ENCODE results near the gene FXR2. TPM values are rescaled to one million over a fixed set of nuclear protein-coding genes. Genes with fewer than 3 reads are reported as not detected.

FXR2 gene
- total RNA-seq, 1 experiment from 2014 or later = 35.1 TPM

- ChIA-PET CTCF (interaction anchor here (0.6 to 4.3 kb wide), 6 partner anchors 8 to 125 kb away, joined by 3 to 36 read pairs (median 7); partner anchors contain the start of genes SOX15, TP53 and WRAP53), POLR2A (interaction anchor here (0.6 to 2.6 kb wide), 3 partner anchors 11 to 108 kb away, joined by 4 to 17 read pairs (median 12); partner anchors contain the start of genes SOX15, TP53 and WRAP53)
- ATAC-seq = peak; percentile 50
- no peaks in the 10 kb centered on the region for H3K27me3 Mint-ChIP-seq (ENCODE audit: low read depth)
- peak within 1 kb of the TSS; percentile 96 for H3K27ac Mint-ChIP-seq
- peaks cover 64% of the 10 kb centered on the region for H3K4me1 Mint-ChIP-seq
- DNase-seq (ENCODE audit: low spot score) = no peak
- peaks cover 49% of the 10 kb centered on the region for H3K36me3 Mint-ChIP-seq
- H3K4me3 Mint-ChIP-seq = no peak within 1 kb of the TSS
- no peaks in the 10 kb centered on the region for H3K9me3 Mint-ChIP-seq
- TF ChIP-seq RELA (CRISPR knock-in tag; IDR thresholded peaks at IDR 0.05; ENCODE audit: borderline replicate concordance) (peak; percentile 87; the same call in 1 of the 2 replicates), SOX15 (CRISPR knock-in tag; IDR thresholded peaks at IDR 0.05) (no peak), ZNF138 (CRISPR knock-in tag; conservative IDR thresholded peaks at IDR 0.05) (0 out of 2 replicates have a peak, but pooled peaks have one; percentile 42), CBFB (CRISPR knock-in tag; IDR thresholded peaks at IDR 0.05; ENCODE audit: low read depth) (peak; percentile 72; the same call in 1 of the 2 replicates), GRHL2 (CRISPR knock-in tag; IDR thresholded peaks at IDR 0.05; ENCODE audit: insufficient replicate concordance, severe bottlenecking) (no peak), USF1 (CRISPR knock-in tag; IDR thresholded peaks at IDR 0.05) (no peak), JAZF1 (CRISPR knock-in tag; IDR thresholded peaks at IDR 0.05) (no peak), NR3C1 (CRISPR knock-in tag; conservative IDR thresholded peaks at IDR 0.05; ENCODE audit: low read depth) (no peak), ZNF281 (CRISPR knock-in tag; IDR thresholded peaks at IDR 0.05) (0 out of 2 replicates have a peak, but pooled peaks have one; percentile 46), ATF1 (CRISPR knock-in tag; IDR thresholded peaks at IDR 0.05) (peak; percentile 31; the same call in 1 of the 2 replicates), ZBTB21 (CRISPR knock-in tag; IDR thresholded peaks at IDR 0.05; ENCODE audit: borderline replicate concordance) (0 out of 2 replicates have a peak, but pooled peaks have one; percentile 60), OVOL2 (CRISPR knock-in tag; IDR thresholded peaks at IDR 0.05; ENCODE audit: borderline replicate concordance) (no peak), NR2C2 (CRISPR knock-in tag; IDR thresholded peaks at IDR 0.05) (no peak), ATF3 (CRISPR knock-in tag; conservative IDR thresholded peaks at IDR 0.05) (0 out of 2 replicates have a peak, but pooled peaks have one; percentile 9), ZNF671 (CRISPR knock-in tag; IDR thresholded peaks at IDR 0.05) (peak; percentile 97), EMX1 (CRISPR knock-in tag; IDR thresholded peaks at IDR 0.05) (peak; percentile 98), SP1 (CRISPR knock-in tag; conservative IDR thresholded peaks at IDR 0.05) (peak; percentile 25; the same call in 1 of the 2 replicates), NR1H2 (CRISPR knock-in tag; IDR thresholded peaks at IDR 0.05) (no peak), NFATC4 (CRISPR knock-in tag; IDR thresholded peaks at IDR 0.05) (peak; percentile 95)
- TF ChIP-seq, protein P1, sequence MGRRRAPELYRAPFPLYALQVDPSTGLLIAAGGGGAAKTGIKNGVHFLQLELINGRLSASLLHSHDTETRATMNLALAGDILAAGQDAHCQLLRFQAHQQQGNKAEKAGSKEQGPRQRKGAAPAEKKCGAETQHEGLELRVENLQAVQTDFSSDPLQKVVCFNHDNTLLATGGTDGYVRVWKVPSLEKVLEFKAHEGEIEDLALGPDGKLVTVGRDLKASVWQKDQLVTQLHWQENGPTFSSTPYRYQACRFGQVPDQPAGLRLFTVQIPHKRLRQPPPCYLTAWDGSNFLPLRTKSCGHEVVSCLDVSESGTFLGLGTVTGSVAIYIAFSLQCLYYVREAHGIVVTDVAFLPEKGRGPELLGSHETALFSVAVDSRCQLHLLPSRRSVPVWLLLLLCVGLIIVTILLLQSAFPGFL (CRISPR knock-in tag; IDR thresholded peaks at IDR 0.05; ENCODE audit: borderline replicate concordance) = peak; percentile 91
- TF ChIP-seq, protein P2, sequence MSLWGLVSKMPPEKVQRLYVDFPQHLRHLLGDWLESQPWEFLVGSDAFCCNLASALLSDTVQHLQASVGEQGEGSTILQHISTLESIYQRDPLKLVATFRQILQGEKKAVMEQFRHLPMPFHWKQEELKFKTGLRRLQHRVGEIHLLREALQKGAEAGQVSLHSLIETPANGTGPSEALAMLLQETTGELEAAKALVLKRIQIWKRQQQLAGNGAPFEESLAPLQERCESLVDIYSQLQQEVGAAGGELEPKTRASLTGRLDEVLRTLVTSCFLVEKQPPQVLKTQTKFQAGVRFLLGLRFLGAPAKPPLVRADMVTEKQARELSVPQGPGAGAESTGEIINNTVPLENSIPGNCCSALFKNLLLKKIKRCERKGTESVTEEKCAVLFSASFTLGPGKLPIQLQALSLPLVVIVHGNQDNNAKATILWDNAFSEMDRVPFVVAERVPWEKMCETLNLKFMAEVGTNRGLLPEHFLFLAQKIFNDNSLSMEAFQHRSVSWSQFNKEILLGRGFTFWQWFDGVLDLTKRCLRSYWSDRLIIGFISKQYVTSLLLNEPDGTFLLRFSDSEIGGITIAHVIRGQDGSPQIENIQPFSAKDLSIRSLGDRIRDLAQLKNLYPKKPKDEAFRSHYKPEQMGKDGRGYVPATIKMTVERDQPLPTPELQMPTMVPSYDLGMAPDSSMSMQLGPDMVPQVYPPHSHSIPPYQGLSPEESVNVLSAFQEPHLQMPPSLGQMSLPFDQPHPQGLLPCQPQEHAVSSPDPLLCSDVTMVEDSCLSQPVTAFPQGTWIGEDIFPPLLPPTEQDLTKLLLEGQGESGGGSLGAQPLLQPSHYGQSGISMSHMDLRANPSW (CRISPR knock-in tag; conservative IDR thresholded peaks at IDR 0.05; ENCODE audit: low read depth) = no peak
- TF ChIP-seq, protein P3, sequence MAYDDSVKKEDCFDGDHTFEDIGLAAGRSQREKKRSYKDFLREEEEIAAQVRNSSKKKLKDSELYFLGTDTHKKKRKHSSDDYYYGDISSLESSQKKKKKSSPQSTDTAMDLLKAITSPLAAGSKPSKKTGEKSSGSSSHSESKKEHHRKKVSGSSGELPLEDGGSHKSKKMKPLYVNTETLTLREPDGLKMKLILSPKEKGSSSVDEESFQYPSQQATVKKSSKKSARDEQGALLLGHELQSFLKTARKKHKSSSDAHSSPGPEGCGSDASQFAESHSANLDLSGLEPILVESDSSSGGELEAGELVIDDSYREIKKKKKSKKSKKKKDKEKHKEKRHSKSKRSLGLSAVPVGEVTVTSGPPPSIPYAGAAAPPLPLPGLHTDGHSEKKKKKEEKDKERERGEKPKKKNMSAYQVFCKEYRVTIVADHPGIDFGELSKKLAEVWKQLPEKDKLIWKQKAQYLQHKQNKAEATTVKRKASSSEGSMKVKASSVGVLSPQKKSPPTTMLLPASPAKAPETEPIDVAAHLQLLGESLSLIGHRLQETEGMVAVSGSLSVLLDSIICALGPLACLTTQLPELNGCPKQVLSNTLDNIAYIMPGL (CRISPR knock-in tag; IDR thresholded peaks at IDR 0.05) = 0 out of 2 replicates have a peak, but pooled peaks have one; percentile 3
- TF ChIP-seq, protein P4, sequence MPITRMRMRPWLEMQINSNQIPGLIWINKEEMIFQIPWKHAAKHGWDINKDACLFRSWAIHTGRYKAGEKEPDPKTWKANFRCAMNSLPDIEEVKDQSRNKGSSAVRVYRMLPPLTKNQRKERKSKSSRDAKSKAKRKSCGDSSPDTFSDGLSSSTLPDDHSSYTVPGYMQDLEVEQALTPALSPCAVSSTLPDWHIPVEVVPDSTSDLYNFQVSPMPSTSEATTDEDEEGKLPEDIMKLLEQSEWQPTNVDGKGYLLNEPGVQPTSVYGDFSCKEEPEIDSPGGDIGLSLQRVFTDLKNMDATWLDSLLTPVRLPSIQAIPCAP (CRISPR knock-in tag; IDR thresholded peaks at IDR 0.05) = 0 out of 2 replicates have a peak, but pooled peaks have one; percentile 49
- TF ChIP-seq, protein P5, sequence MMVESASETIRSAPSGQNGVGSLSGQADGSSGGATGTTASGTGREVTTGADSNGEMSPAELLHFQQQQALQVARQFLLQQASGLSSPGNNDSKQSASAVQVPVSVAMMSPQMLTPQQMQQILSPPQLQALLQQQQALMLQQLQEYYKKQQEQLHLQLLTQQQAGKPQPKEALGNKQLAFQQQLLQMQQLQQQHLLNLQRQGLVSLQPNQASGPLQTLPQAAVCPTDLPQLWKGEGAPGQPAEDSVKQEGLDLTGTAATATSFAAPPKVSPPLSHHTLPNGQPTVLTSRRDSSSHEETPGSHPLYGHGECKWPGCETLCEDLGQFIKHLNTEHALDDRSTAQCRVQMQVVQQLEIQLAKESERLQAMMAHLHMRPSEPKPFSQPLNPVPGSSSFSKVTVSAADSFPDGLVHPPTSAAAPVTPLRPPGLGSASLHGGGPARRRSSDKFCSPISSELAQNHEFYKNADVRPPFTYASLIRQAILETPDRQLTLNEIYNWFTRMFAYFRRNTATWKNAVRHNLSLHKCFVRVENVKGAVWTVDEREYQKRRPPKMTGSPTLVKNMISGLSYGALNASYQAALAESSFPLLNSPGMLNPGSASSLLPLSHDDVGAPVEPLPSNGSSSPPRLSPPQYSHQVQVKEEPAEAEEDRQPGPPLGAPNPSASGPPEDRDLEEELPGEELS (CRISPR knock-in tag; IDR thresholded peaks at IDR 0.05) = no peak
Measured at GRCh38 chr17:7579001-7579833, 35.5 kb downstream of the FXR2 start, which contains the start of gene CD68. CD68 (plus strand) TSS chr17:7579638; CDS start chr17:7579678, 40 bp downstream.
